ENCODE data around the gene SGK1. TPM values are rescaled to one million over a fixed set of nuclear protein-coding genes. Genes with fewer than 3 reads are reported as not detected.
"Not testable (repeated sequence)": the region's sequence is repeated elsewhere in the genome, so short reads cannot be mapped to it uniquely, and the experiment has no call there.

The SGK1 gene
- total RNA-seq, 1 donor from 2014 or later = 6.3 TPM

GRCh38 chr6:134221250-134221649 lies 96.7 kb downstream of the SGK1 start:
- H3K9me3 Mint-ChIP-seq (ENCODE audit: unreplicated experiment) = no peaks in the 10 kb centered on the region
- H3K36me3 Mint-ChIP-seq (ENCODE audit: unreplicated experiment) = no peaks in the 10 kb centered on the region
- H3K4me3 Mint-ChIP-seq (ENCODE audit: unreplicated experiment) = no peak overlapping the region
- H3K27me3 Mint-ChIP-seq (ENCODE audit: unreplicated experiment) = peaks cover 2% of the 10 kb centered on the region
- TF ChIP-seq CTCF (IDR thresholded peaks at IDR 0.05; ENCODE audit: partially characterized antibody, unreplicated experiment) = no peak
- H3K4me1 Mint-ChIP-seq (ENCODE audit: low read depth, unreplicated experiment) = no peaks in the 10 kb centered on the region
- DNase-seq = no peak
- H3K27ac Mint-ChIP-seq (ENCODE audit: unreplicated experiment) = no peak overlapping the region

GRCh38 chr6:134217798-134218140 lies 100.1 kb downstream of the SGK1 start:
- Mint-ChIP-seq H3K27me3 (ENCODE audit: unreplicated experiment) (peaks cover 2% of the 10 kb centered on the region), H3K27ac (ENCODE audit: unreplicated experiment) (no peak overlapping the region), H3K4me1 (ENCODE audit: low read depth, unreplicated experiment) (no peaks in the 10 kb centered on the region), H3K4me3 (ENCODE audit: unreplicated experiment) (no peak overlapping the region), H3K36me3 (ENCODE audit: unreplicated experiment) (no peaks in the 10 kb centered on the region), H3K9me3 (ENCODE audit: unreplicated experiment) (no peaks in the 10 kb centered on the region)
- TF ChIP-seq CTCF (IDR thresholded peaks at IDR 0.05; ENCODE audit: partially characterized antibody, unreplicated experiment) = no peak
- no peak for DNase-seq

GRCh38 chr6:134217105-134217797 lies 100.7 kb downstream of the SGK1 start:
- Mint-ChIP-seq H3K4me1 (ENCODE audit: low read depth, unreplicated experiment) (no peaks in the 10 kb centered on the region), H3K4me3 (ENCODE audit: unreplicated experiment) (no peak overlapping the region), H3K27me3 (ENCODE audit: unreplicated experiment) (peaks cover 2% of the 10 kb centered on the region), H3K36me3 (ENCODE audit: unreplicated experiment) (no peaks in the 10 kb centered on the region), H3K27ac (ENCODE audit: unreplicated experiment) (no peak overlapping the region), H3K9me3 (ENCODE audit: unreplicated experiment) (no peaks in the 10 kb centered on the region)
- no peak for TF ChIP-seq CTCF (IDR thresholded peaks at IDR 0.05; ENCODE audit: partially characterized antibody, unreplicated experiment)
- DNase-seq = no peak

GRCh38 chr6:134216301-134217010 lies 101.5 kb downstream of the SGK1 start:
- Mint-ChIP-seq H3K9me3 (ENCODE audit: unreplicated experiment) (no peaks in the 10 kb centered on the region), H3K36me3 (ENCODE audit: unreplicated experiment) (no peaks in the 10 kb centered on the region)

GRCh38 chr6:134213410-134213809 lies 104.5 kb downstream of the SGK1 start:
- not testable (repeated sequence) for H3K27ac Mint-ChIP-seq (ENCODE audit: unreplicated experiment); DNase-seq; H3K36me3 Mint-ChIP-seq (ENCODE audit: unreplicated experiment); H3K9me3 Mint-ChIP-seq (ENCODE audit: unreplicated experiment); H3K4me3 Mint-ChIP-seq (ENCODE audit: unreplicated experiment); H3K27me3 Mint-ChIP-seq (ENCODE audit: unreplicated experiment); H3K4me1 Mint-ChIP-seq (ENCODE audit: low read depth, unreplicated experiment)

More at GRCh38 chr6:134216301-134217010, 101.5 kb downstream of the SGK1 start:
- peaks cover 2% of the 10 kb centered on the region for H3K27me3 Mint-ChIP-seq (ENCODE audit: unreplicated experiment)
- DNase-seq = no peak
- TF ChIP-seq CTCF (IDR thresholded peaks at IDR 0.05; ENCODE audit: partially characterized antibody, unreplicated experiment) = no peak
- no peaks in the 10 kb centered on the region for H3K4me1 Mint-ChIP-seq (ENCODE audit: low read depth, unreplicated experiment)
- no peak overlapping the region for H3K4me3 Mint-ChIP-seq (ENCODE audit: unreplicated experiment)
- H3K27ac Mint-ChIP-seq (ENCODE audit: unreplicated experiment) = no peak overlapping the region
